ACC112 (cell line): ENCODE data around the gene NPAS2.

Source experiments
- H2AFZ ChIP-seq: fragments of 200-600 bp; sonication (generic); one replicate; pipeline ENCODE4 v1.6.0; 2017; ENCODE audit warnings: antibody characterized with exemption, low read length; ENCODE audit not compliant: unreplicated experiment
- H3K27ac ChIP-seq: fragments of 200-600 bp; sonication (generic); 2 replicates; pipeline ENCODE4 v1.5.1; 2014; ENCODE audit warnings: low read depth, mild to moderate bottlenecking, antibody characterized with exemption, low read length, moderate library complexity
- H3K27me3 ChIP-seq: fragments of 200-600 bp; sonication (generic); 2 replicates; pipeline ENCODE4 v1.6.1; 2014; ENCODE audit warnings: mild to moderate bottlenecking, antibody characterized with exemption, low read length, moderate library complexity, mixed read lengths; ENCODE audit not compliant: insufficient read depth
- H3K36me3 ChIP-seq: fragments of 200-600 bp; sonication (generic); 2 replicates; pipeline ENCODE4 v1.6.1; 2016; ENCODE audit warnings: mild to moderate bottlenecking, antibody characterized with exemption, low read length, moderate library complexity, mixed read lengths; ENCODE audit not compliant: insufficient read depth
- H3K4me1 ChIP-seq: fragments of 200-600 bp; sonication (generic); one replicate; pipeline ENCODE4 v1.6.1; 2016; ENCODE audit warnings: low read length, mixed read lengths; ENCODE audit not compliant: insufficient read depth, unreplicated experiment, control insufficient read depth
- H3K4me3 ChIP-seq: fragments of 200-600 bp; sonication (generic); 2 replicates; pipeline ENCODE4 v1.5.1; 2014; ENCODE audit warnings: mild to moderate bottlenecking, low read depth, low read length
- H3K79me2 ChIP-seq: fragments of 200-600 bp; sonication (generic); one replicate; pipeline ENCODE4 v1.6.0; 2016; ENCODE audit warnings: low read length; ENCODE audit not compliant: control insufficient read depth, unreplicated experiment, insufficient read depth

Gene NPAS2

DNA sequence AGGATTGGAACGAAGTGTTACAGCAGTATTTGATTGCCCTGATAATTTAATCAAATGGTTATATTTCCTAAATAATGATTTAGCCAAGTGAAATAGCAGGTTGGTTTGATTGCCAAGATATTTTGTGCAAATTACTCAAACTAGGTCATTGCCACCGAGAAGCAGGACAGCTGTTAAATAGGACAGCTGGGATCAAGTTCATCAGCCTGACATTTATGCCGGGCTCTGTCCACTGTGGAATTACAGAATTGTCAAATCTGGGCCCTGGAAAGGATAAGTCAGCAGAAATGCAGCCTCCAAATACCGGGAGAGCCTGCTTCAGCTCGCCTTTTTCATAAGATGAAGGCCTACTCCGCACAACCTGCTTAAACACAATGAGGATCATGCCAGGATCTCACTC, 108.3 kb downstream of the NPAS2 start:
- H3K79me2 ChIP-seq = no peaks in the 10 kb centered on the region
- no peaks in the 10 kb centered on the region for H3K27me3 ChIP-seq
- no peak overlapping the region for H3K27ac ChIP-seq
- peaks cover 11% of the 10 kb centered on the region for H3K36me3 ChIP-seq
- no peak overlapping the region for H2AFZ ChIP-seq
- H3K4me1 ChIP-seq = peaks cover 13% of the 10 kb centered on the region
- H3K4me3 ChIP-seq = no peak overlapping the region

DNA sequence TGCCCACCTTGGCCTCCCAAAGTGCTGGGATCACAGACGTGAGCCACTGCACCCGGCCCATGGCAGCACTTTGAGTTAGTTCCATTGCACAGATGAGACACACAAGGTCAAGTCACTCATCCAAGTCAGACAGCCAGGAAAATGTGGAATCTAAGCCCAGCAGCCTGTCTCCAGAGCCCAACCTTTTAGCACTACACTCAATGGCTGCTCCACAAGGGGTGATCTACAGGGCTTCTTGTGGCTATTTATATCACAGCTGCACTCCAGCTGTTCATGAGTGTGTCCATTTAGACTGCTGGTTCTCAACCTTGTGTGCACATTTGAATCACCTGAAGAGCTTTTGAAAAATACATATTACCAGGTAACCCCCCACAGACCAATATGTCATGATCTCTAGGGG, 109.2 kb downstream of the NPAS2 start:
- no peak overlapping the region for H3K27ac ChIP-seq
- no peak overlapping the region for H2AFZ ChIP-seq
- peaks cover 11% of the 10 kb centered on the region for H3K36me3 ChIP-seq

DNA sequence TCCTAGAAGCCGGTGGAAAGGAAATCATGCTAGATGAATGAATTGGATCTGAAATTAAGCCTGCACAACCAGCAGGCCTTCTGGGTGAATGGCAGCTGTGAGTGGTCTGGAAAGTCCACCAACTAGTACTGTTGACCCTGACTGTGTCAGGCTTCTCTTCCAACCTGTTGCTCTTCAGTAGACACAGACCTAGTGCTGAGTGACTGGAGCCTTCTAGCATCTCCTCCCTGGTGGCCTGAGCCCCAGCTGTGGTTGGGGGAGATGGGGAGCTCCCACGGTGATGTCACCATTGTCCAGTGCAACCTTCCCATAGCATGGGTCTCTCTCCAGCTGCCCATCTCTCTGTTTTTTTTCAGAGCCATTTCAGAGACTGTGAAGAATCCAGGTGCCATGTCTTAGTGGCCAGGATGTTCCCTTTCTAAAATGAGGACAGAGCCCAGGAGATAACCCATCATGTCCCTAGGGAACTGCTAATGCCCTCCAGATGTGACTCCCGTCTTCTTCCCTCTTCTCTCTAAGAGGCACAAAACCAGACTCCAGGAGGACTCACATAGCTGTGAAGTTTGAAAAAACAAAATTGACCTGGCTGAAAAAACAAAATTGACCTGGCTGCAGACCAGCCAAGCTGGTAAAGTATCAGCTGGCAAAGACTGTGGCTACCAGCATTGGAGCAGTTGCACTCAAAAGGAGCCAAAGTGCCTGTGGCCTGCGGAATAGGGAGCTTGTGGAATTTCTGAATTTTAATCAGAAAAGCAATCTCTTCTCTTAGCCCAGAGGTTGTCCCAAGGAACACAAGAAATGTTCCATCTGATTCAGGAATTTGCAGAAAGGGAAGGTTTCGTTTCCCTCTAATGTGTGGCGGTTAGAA, 114.8 kb downstream of the NPAS2 start:
- Histone ChIP-seq H3K27me3 (no peaks in the 10 kb centered on the region), H3K4me1 (peaks cover 9% of the 10 kb centered on the region), H3K79me2 (no peaks in the 10 kb centered on the region), H3K36me3 (no peaks in the 10 kb centered on the region; the same call in 1 of the 2 replicates), H2AFZ (no peak overlapping the region), H3K27ac (no peak overlapping the region), H3K4me3 (no peak overlapping the region)

More for the DNA sequence above, 109.2 kb downstream of the NPAS2 start:
- H3K4me3 ChIP-seq = no peak overlapping the region
- peaks cover 11% of the 10 kb centered on the region for H3K4me1 ChIP-seq
- H3K79me2 ChIP-seq = no peaks in the 10 kb centered on the region
- H3K27me3 ChIP-seq = no peaks in the 10 kb centered on the region

DNA sequence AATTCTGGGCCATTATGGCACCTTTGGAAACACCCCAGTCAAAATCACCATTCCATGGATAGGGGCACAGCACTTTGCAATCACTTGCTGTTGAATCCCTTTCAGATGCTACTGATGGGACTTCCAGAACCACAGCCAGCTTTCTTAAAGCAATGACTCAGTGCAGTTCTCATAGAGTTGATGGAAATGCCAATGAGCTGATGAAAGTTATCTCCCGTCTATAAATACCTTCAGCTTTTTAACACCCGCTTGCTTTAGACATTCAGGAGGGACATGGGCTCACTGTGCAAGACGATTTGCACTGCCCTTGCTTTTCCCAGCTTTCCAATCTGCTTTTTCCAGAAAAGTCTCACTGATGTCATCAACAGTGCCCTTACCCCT, 115.4 kb downstream of the NPAS2 start:
- no peaks in the 10 kb centered on the region for H3K27me3 ChIP-seq
- no peak overlapping the region for H3K27ac ChIP-seq
- no peak overlapping the region for H3K4me3 ChIP-seq
- H3K36me3 ChIP-seq = no peaks in the 10 kb centered on the region; the same call in 1 of the 2 replicates
- H3K79me2 ChIP-seq = no peaks in the 10 kb centered on the region
- peaks cover 9% of the 10 kb centered on the region for H3K4me1 ChIP-seq
- H2AFZ ChIP-seq = no peak overlapping the region

DNA sequence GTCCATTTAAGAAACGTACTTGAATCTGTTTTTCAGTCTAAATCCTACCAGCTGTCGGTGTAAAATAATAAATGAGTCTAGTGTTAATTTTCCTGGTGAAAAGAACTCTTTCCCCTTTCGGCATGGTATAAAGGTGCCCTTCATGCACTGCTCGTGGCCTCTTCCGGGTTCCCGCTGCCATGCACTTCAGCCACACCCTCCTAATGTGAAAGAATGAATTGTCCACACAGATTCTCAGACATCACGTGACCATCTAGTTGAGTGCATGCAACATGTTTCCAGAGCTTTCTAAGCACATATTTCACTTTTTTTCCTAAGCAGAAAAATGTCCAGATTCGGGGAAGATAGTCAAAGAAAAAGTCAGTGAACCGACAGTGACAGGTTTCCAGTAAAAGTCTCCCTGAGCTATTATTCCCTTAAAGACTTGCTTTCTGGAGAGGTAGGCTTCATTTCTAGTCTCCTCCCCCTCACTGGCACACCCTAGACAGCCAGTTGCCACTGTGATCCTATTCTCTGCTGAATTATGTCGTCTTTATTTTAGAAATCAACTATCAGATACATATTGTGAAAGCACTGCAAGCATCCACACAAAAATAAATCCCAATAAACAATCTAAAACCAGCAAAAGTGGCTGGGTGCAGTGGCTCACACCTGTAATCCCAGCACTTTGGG, 116.3 kb downstream of the NPAS2 start:
- no peaks in the 10 kb centered on the region for H3K27me3 ChIP-seq
- H3K79me2 ChIP-seq = no peaks in the 10 kb centered on the region
- no peaks in the 10 kb centered on the region; the same call in 1 of the 2 replicates for H3K36me3 ChIP-seq
- H3K4me1 ChIP-seq = peaks cover 9% of the 10 kb centered on the region
- H3K27ac ChIP-seq = no peak overlapping the region
- no peak overlapping the region for H3K4me3 ChIP-seq
- no peak overlapping the region for H2AFZ ChIP-seq

DNA sequence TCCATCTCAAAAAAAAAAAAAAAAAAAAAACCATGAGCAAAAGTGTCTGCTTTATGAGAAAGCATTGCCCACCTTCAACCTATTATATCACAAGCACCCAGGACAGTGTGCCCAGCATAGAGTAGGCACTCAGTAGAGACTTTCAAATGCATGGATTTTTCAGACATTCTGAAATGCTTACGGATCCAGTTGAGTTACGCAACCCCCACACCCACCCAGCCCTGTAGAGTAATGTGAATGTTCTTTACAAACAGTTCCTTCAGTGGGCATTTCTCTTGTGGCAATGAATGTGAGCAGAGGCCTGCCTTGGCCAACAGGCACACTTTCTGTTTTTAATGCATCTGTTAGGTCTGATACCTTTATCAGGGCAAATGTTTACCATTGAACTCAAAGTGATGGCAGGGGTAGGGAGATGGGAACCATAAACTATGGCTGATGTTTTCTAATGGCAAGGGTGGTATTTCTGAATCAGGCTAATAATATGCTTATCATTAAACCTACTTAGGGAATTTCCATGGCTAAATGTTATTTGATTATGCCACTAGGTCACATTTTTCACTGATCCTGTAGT, 117.1 kb downstream of the NPAS2 start:
- Histone ChIP-seq H3K27me3 (no peaks in the 10 kb centered on the region), H3K4me3 (no peak overlapping the region), H3K36me3 (no peaks in the 10 kb centered on the region; the same call in 1 of the 2 replicates), H3K4me1 (peaks cover 9% of the 10 kb centered on the region), H3K79me2 (no peaks in the 10 kb centered on the region), H3K27ac (no peak overlapping the region), H2AFZ (no peak overlapping the region)

DNA sequence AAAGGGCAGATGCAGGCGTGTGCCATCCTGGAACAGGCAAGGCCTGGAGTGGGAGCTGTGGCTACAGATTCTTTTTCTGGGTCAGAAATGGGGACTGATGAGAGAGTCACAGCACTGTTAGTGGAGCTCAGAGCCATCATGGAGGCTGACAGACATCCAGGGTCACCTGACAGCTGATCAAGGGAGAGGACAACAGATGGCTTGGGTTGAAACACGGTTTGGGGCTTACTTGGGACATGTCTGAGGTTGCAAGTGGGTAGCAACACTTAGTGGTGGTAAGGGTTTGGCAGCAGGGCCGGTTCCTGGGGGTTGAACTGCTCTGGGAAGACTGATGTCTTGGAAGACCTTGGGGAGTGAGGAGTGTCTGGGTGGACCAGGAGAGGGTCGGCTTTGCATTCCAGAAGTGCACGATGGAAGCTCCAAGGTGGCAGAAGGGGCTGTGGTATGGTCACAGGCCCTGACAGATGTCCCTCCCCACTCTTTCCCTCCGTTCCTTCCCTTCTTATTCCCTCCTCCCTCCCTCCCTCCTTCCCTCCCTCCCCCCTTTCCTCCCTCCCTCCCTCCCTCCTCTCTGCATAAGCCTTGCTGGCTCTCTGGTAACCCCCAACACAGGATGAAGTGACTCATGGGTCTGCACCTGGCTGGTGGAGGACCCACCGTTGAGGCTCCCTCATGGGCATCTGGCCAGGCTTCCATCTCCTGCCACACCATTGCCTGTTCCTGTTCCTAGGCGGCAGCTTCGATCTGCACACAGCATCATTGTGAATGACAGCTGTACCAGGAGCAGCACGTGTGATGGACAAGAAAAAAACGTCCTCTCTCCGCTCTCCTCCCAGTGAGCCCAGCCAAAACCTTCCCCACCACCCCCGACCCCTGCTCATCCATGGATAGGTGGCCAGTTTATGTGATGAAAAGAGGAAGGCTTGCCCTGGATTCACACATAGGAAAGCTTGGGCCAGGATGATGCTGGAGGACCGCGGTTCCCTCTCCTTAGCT, 118.4 kb downstream of the NPAS2 start:
- H3K27ac ChIP-seq = no peak overlapping the region
- H2AFZ ChIP-seq = no peak overlapping the region
- H3K4me3 ChIP-seq = no peak overlapping the region
- no peaks in the 10 kb centered on the region for H3K79me2 ChIP-seq
- no peaks in the 10 kb centered on the region for H3K27me3 ChIP-seq
- H3K4me1 ChIP-seq = peaks cover 9% of the 10 kb centered on the region
- H3K36me3 ChIP-seq = no peaks in the 10 kb centered on the region; the same call in 1 of the 2 replicates

DNA sequence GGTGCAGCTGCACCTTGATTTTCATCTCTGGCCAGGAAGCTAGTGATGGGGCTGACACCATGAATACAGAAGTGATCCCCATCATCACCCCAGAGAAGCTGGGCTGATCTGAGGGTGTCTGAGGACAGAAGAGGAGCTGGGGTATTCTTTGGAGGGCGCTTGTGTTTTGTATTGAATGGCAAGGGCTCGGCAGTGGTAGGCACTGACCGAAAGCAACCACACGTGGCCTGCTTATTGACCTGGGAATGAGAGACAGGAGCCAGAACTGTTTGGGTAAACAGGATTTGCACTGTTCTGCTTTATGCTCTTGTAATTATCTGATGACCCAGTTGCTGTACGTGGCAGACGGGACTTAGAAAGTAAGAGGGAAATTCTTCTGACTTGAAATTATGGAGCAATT, 119.5 kb downstream of the NPAS2 start:
- H3K4me3 ChIP-seq = no peak overlapping the region
- H3K4me1 ChIP-seq = peaks cover 9% of the 10 kb centered on the region
- H3K27me3 ChIP-seq = no peaks in the 10 kb centered on the region
- no peaks in the 10 kb centered on the region for H3K79me2 ChIP-seq
- H3K27ac ChIP-seq = no peak overlapping the region
- no peak overlapping the region for H2AFZ ChIP-seq
- H3K36me3 ChIP-seq = no peaks in the 10 kb centered on the region

DNA sequence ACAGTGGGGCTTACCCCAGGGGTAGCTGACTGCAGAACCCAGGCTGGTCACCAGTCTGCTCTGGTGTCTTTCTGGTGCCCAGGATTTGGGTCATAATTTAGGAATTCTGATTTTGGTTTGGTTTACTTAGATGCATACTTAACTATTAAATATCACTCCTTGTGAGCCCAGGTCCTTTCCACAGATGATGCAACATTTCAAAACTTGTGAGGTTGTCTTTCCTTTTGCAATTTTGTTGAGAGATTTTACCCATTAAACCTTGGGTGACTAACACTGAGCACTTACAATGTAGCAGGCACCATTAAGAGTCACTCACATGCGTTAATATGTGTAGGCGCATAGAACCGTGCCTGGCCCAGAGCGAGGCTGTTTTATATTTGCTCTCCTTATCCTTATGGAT, 120.3 kb downstream of the NPAS2 start:
- H2AFZ ChIP-seq = no peak overlapping the region
- H3K79me2 ChIP-seq = no peaks in the 10 kb centered on the region
- no peak overlapping the region for H3K4me3 ChIP-seq
- H3K36me3 ChIP-seq = no peaks in the 10 kb centered on the region
- H3K4me1 ChIP-seq = peaks cover 5% of the 10 kb centered on the region
- no peak overlapping the region for H3K27ac ChIP-seq
- no peaks in the 10 kb centered on the region for H3K27me3 ChIP-seq
